GM23338 (cell line): ENCODE measurements around the gene PF4V1. TPM values are rescaled to one million over a fixed set of nuclear protein-coding genes. Genes with fewer than 3 reads are reported as not detected.

Experiments used
- ATAC-seq: fragments of 200-7000 bp; cut with Tn5 transposase; 3 replicates; pipeline ENCODE4 v1.9.1; 2020
- DNase-seq: peaks from one replicate; pipeline ENCODE4 v3.0.0-alpha.2; 2015; ENCODE audit warnings: low spot score
- H2AFZ ChIP-seq: fragments of 200-600 bp; sonication (generic); 2 replicates; pipeline ENCODE4 v1.8.0; 2016; ENCODE audit warnings: antibody characterized with exemption, mild to moderate bottlenecking, moderate library complexity
- H3F3A ChIP-seq: fragments of 200-600 bp; sonication (generic); replicated peaks from 2 replicates; pipeline ENCODE4 v1.8.0; 2017; ENCODE audit warnings: antibody characterized with exemption, mixed run types, low read depth
- H3K27ac ChIP-seq: fragments of 200-600 bp; sonication (generic); 2 replicates; pipeline ENCODE4 v1.6.1; 2016; ENCODE audit warnings: low read depth
- H3K27me3 ChIP-seq: fragments of 200-600 bp; sonication (generic); 2 replicates; pipeline ENCODE4 v1.8.0; 2016; ENCODE audit warnings: mild to moderate bottlenecking, mixed run types, moderate library complexity; ENCODE audit not compliant: insufficient read depth
- H3K36me3 ChIP-seq: fragments of 200-600 bp; sonication (generic); 2 replicates; pipeline ENCODE4 v1.8.0; 2016; ENCODE audit warnings: mild to moderate bottlenecking; ENCODE audit not compliant: insufficient read depth
- H3K4me1 ChIP-seq: fragments of 200-600 bp; sonication (generic); 2 replicates; pipeline ENCODE4 v1.8.0; 2016; ENCODE audit warnings: mild to moderate bottlenecking, moderate library complexity; ENCODE audit not compliant: insufficient read depth
- H3K4me2 ChIP-seq: fragments of 200-600 bp; sonication (generic); 2 replicates; pipeline ENCODE4 v1.7.1; 2017; ENCODE audit warnings: mixed run types
- H3K4me3 ChIP-seq: fragments of 200-600 bp; sonication (generic); 2 replicates; pipeline ENCODE4 v1.6.1; 2016; ENCODE audit warnings: mixed run types
- H3K79me2 ChIP-seq: fragments of 200-600 bp; sonication (generic); replicated peaks from 2 replicates; pipeline ENCODE4 v1.8.0; 2017; ENCODE audit warnings: mild to moderate bottlenecking; ENCODE audit not compliant: insufficient read depth
- H3K9me2 ChIP-seq: fragments of 200-600 bp; sonication (generic); 2 replicates; pipeline ENCODE4 v1.8.0; 2017; ENCODE audit not compliant: insufficient read depth
- H4K20me1 ChIP-seq: fragments of 200-600 bp; sonication (generic); replicated peaks from 2 replicates; pipeline ENCODE4 v1.8.0; 2017; ENCODE audit warnings: mild to moderate bottlenecking; ENCODE audit not compliant: insufficient read depth
- H3K27ac Mint-ChIP-seq: 2 replicates; pipeline ENCODE4 v1.8.0; 2020; ENCODE audit warnings: inconsistent platforms, mild to moderate bottlenecking, moderate library complexity, mixed read lengths
- H3K27me3 Mint-ChIP-seq: 3 replicates; pipeline ENCODE4 v1.8.0; 2022; ENCODE audit warnings: low read depth, mild to moderate bottlenecking, moderate library complexity, mixed read lengths, inconsistent platforms; ENCODE audit not compliant: insufficient read depth, poor library complexity
- H3K36me3 Mint-ChIP-seq: 3 replicates; pipeline ENCODE4 v1.8.0; 2021; ENCODE audit warnings: low read depth, mild to moderate bottlenecking, inconsistent platforms, moderate library complexity, mixed read lengths
- H3K4me1 Mint-ChIP-seq: 3 replicates; pipeline ENCODE4 v1.8.0; 2020; ENCODE audit warnings: mild to moderate bottlenecking, inconsistent platforms, mixed read lengths
- H3K4me3 Mint-ChIP-seq: 3 replicates; pipeline ENCODE4 v1.8.0; 2021; ENCODE audit warnings: moderate library complexity, mild to moderate bottlenecking, inconsistent platforms, mixed read lengths
- H3K9me3 Mint-ChIP-seq: 3 replicates; pipeline ENCODE4 v1.8.0; 2020; ENCODE audit warnings: moderate library complexity, mild to moderate bottlenecking, inconsistent platforms, mixed read lengths
- CREB1 ChIP-seq: fragments of 250-450 bp; sonication (Bioruptor Pico); IDR thresholded peaks from 2 replicates; pipeline ENCODE4 v1.5.0; 2020; ENCODE audit warnings: low read depth, mild to moderate bottlenecking, moderate library complexity
- EZH2 ChIP-seq: fragments of 200-600 bp; sonication (generic); IDR thresholded peaks from one replicate; pipeline ENCODE4 v1.8.0; 2017; ENCODE audit warnings: antibody characterized with exemption, mild to moderate bottlenecking, low read depth; ENCODE audit not compliant: unreplicated experiment
- JUNB ChIP-seq: IDR thresholded peaks from one replicate; pipeline ENCODE4 v1.6.1; 2016; ENCODE audit warnings: antibody characterized with exemption; ENCODE audit not compliant: unreplicated experiment
- NANOG ChIP-seq: IDR thresholded peaks from 2 replicates; pipeline ENCODE4 v1.6.1; 2016; ENCODE audit warnings: antibody characterized with exemption, borderline replicate concordance
- POLR2AphosphoS5 ChIP-seq: IDR thresholded peaks from 2 replicates; pipeline ENCODE4 v1.6.1; 2016; ENCODE audit warnings: antibody characterized with exemption, low read depth
- STAT1 ChIP-seq: IDR thresholded peaks from one replicate; pipeline ENCODE4 v1.6.1; 2016; ENCODE audit warnings: antibody characterized with exemption; ENCODE audit not compliant: unreplicated experiment
- ZNF114 ChIP-seq: fragments of 250-450 bp; sonication (Bioruptor Pico); IDR thresholded peaks from 2 replicates; pipeline ENCODE4 v1.5.0; 2020; ENCODE audit warnings: mild to moderate bottlenecking, moderate library complexity
- polyA plus RNA-seq: library from polyadenylated mRNA; unstranded; fragments of >200 nt; fragmentation: Nextera tagmentation; extraction: Ambion mirVana; gene quantifications from 2 replicates; pipeline ENCODE4 v1.2.1, GENCODE V29; 2016
- total RNA-seq: library from RNA; depleted of rRNA; stranded (reverse); fragments of >200 nt; shearing (Covaris generic); gene quantifications from 2 replicates; pipeline ENCODE4 v1.2.3, GENCODE V29; 2014
- TF ChIP-seq, protein P1 (sequence below): IDR thresholded peaks from 2 replicates; pipeline ENCODE4 v1.6.1; 2016; ENCODE audit warnings: antibody characterized with exemption
- TF ChIP-seq, protein P2 (sequence below): fragments of 250-450 bp; sonication (Bioruptor Pico); IDR thresholded peaks from 2 replicates; pipeline ENCODE4 v1.5.0; 2020; ENCODE audit warnings: mild to moderate bottlenecking, moderate library complexity

Gene PF4V1
- total and polyA plus RNA-seq, 2 experiments from 2014 or later, result 0.66 TPM; not detected in 1

DNA sequence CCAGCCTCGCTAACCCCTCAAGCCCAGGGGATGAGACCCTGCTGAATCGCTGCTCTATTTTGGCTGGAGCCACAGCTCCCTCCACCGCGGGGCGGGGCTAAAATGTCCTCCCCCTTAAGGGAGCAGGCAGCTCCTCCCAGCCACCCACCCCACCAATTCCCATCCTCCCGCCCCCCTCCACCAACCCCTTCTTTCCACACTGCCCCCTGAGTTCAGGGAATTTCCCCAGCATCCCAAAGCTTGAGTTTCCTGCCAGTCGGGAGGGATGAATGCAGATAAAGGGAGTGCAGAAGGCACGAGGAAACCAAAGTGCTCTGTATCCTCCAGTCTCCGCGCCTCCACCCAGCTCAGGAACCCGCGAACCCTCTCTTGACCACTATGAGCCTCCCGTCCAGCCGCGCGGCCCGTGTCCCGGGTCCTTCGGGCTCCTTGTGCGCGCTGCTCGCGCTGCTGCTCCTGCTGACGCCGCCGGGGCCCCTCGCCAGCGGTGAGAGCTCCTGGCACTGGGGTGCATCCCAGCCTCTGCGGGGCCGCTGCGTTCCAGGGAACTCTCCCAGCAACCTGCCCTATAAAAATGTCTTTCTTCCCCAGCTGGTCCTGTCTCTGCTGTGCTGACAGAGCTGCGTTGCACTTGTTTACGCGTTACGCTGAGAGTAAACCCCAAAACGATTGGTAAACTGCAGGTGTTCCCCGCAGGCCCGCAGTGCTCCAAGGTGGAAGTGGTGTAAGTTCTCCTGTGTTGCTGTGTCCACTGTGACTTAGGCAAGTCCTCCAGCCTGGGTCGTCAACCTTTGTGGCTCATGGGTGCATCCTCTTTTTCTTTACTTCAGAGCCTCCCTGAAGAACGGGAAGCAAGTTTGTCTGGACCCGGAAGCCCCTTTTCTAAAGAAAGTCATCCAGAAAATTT lies 16.5 kb upstream of the PF4V1 start, which contains the start of gene CXCL6:
Gene CXCL6, plus strand, starts transcription at position 306 of the 907 bp plus-strand sequence. Its CDS starts 73 bp downstream, at position 379.
- Histone ChIP-seq H3K9me2 (0 out of 2 replicates have a peak, but pooled peaks cover 6% of the 10 kb centered on the region), H3K79me2 (no peaks in the 10 kb centered on the region), H2AFZ (peak within 1 kb of the TSS; percentile 97), H3K4me1 (no peaks in the 10 kb centered on the region), H3K27ac (no peak within 1 kb of the TSS), H3K27me3 (peaks cover 21% of the 10 kb centered on the region), H3K36me3 (no peaks in the 10 kb centered on the region), H3F3A (no peaks in the 10 kb centered on the region), H3K4me3 (peak within 1 kb of the TSS; percentile 72), H4K20me1 (no peaks in the 10 kb centered on the region), H3K4me2 (peak within 1 kb of the TSS; percentile 86)
- Mint-ChIP-seq H3K27ac (no peak within 1 kb of the TSS), H3K4me3 (peak within 1 kb of the TSS; percentile 85), H3K9me3 (no peaks in the 10 kb centered on the region; the same call in 2 of the 3 replicates), H3K36me3 (no peaks in the 10 kb centered on the region), H3K4me1 (peaks cover 5% of the 10 kb centered on the region; the same call in 1 of the 3 replicates), H3K27me3 (peaks cover 9% of the 10 kb centered on the region)
- peak; percentile 81 for DNase-seq
- TF ChIP-seq POLR2AphosphoS5, result peak; percentile 53
- TF ChIP-seq, protein P1, sequence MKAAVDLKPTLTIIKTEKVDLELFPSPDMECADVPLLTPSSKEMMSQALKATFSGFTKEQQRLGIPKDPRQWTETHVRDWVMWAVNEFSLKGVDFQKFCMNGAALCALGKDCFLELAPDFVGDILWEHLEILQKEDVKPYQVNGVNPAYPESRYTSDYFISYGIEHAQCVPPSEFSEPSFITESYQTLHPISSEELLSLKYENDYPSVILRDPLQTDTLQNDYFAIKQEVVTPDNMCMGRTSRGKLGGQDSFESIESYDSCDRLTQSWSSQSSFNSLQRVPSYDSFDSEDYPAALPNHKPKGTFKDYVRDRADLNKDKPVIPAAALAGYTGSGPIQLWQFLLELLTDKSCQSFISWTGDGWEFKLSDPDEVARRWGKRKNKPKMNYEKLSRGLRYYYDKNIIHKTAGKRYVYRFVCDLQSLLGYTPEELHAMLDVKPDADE, result no peak
- ATAC-seq, result peak; percentile 97

DNA sequence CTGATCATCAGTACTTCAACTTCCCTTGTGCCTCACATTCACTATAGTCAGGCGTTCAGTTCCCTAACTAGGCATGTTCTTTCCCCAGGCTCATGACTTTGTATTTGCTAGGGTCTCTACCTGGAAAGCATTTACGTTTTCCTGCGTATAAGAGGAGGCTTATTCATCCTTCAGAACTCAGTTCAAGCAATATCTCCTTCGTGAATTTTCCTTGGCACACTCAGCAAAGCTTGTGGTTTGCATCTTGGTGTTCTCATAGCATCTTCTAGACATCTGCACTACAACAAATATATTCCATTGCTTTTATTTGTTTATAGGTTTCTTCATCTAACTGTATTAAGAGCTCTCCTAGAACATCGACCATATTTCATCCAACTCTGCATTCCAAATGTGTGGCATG lies 14.0 kb upstream of the PF4V1 start:
- Histone ChIP-seq H3K4me1 (peaks cover 3% of the 10 kb centered on the region; the same call in 1 of the 2 replicates), H3K27me3 (peaks cover 21% of the 10 kb centered on the region), H3K4me3 (no peak overlapping the region), H3K79me2 (no peaks in the 10 kb centered on the region), H3K4me2 (no peak overlapping the region), H2AFZ (no peak overlapping the region), H3K9me2 (no peaks in the 10 kb centered on the region), H3K27ac (no peak overlapping the region), H4K20me1 (no peaks in the 10 kb centered on the region), H3F3A (no peaks in the 10 kb centered on the region), H3K36me3 (no peaks in the 10 kb centered on the region)
- peaks cover 9% of the 10 kb centered on the region for H3K27me3 Mint-ChIP-seq
- ATAC-seq (no peak), DNase-seq (no peak)
- no peaks in the 10 kb centered on the region; the same call in 2 of the 3 replicates for H3K9me3 Mint-ChIP-seq
- peaks cover 18% of the 10 kb centered on the region for H3K4me1 Mint-ChIP-seq
- no peaks in the 10 kb centered on the region for H3K36me3 Mint-ChIP-seq
- H3K4me3 Mint-ChIP-seq, result no peak overlapping the region
- no peak overlapping the region for H3K27ac Mint-ChIP-seq
- TF ChIP-seq EZH2, result no peak
- TF ChIP-seq, protein P2, sequence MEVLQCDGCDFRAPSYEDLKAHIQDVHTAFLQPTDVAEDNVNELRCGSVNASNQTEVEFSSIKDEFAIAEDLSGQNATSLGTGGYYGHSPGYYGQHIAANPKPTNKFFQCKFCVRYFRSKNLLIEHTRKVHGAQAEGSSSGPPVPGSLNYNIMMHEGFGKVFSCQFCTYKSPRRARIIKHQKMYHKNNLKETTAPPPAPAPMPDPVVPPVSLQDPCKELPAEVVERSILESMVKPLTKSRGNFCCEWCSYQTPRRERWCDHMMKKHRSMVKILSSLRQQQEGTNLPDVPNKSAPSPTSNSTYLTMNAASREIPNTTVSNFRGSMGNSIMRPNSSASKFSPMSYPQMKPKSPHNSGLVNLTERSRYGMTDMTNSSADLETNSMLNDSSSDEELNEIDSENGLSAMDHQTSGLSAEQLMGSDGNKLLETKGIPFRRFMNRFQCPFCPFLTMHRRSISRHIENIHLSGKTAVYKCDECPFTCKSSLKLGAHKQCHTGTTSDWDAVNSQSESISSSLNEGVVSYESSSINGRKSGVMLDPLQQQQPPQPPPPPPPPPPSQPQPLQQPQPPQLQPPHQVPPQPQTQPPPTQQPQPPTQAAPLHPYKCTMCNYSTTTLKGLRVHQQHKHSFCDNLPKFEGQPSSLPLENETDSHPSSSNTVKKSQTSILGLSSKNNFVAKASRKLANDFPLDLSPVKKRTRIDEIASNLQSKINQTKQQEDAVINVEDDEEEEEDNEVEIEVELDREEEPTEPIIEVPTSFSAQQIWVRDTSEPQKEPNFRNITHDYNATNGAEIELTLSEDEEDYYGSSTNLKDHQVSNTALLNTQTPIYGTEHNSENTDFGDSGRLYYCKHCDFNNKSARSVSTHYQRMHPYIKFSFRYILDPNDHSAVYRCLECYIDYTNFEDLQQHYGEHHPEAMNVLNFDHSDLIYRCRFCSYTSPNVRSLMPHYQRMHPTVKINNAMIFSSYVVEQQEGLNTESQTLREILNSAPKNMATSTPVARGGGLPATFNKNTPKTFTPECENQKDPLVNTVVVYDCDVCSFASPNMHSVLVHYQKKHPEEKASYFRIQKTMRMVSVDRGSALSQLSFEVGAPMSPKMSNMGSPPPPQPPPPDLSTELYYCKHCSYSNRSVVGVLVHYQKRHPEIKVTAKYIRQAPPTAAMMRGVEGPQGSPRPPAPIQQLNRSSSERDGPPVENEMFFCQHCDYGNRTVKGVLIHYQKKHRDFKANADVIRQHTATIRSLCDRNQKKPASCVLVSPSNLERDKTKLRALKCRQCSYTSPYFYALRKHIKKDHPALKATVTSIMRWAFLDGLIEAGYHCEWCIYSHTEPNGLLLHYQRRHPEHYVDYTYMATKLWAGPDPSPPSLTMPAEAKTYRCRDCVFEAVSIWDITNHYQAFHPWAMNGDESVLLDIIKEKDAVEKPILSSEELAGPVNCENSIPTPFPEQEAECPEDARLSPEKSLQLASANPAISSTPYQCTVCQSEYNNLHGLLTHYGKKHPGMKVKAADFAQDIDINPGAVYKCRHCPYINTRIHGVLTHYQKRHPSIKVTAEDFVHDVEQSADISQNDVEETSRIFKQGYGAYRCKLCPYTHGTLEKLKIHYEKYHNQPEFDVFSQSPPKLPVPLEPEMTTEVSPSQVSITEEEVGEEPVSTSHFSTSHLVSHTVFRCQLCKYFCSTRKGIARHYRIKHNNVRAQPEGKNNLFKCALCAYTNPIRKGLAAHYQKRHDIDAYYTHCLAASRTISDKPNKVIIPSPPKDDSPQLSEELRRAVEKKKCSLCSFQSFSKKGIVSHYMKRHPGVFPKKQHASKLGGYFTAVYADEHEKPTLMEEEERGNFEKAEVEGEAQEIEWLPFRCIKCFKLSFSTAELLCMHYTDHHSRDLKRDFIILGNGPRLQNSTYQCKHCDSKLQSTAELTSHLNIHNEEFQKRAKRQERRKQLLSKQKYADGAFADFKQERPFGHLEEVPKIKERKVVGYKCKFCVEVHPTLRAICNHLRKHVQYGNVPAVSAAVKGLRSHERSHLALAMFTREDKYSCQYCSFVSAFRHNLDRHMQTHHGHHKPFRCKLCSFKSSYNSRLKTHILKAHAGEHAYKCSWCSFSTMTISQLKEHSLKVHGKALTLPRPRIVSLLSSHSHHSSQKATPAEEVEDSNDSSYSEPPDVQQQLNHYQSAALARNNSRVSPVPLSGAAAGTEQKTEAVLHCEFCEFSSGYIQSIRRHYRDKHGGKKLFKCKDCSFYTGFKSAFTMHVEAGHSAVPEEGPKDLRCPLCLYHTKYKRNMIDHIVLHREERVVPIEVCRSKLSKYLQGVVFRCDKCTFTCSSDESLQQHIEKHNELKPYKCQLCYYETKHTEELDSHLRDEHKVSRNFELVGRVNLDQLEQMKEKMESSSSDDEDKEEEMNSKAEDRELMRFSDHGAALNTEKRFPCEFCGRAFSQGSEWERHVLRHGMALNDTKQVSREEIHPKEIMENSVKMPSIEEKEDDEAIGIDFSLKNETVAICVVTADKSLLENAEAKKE (CRISPR knock-in tag), result no peak
- no peak for TF ChIP-seq POLR2AphosphoS5
- TF ChIP-seq JUNB, result no peak
- no peak for TF ChIP-seq ZNF114
- TF ChIP-seq STAT1, result no peak
- TF ChIP-seq NANOG, result no peak
- no peak for TF ChIP-seq CREB1 (CRISPR knock-in tag)
